ENCODE data around the gene ZFY. TPM values are rescaled to one million over a fixed set of nuclear protein-coding genes. Genes with fewer than 3 reads are reported as not detected.
A peak's percentile ranks its signal among the peaks of the same experiment; 100 is the strongest.
"Not testable (repeated sequence)": the region's sequence is repeated elsewhere in the genome, so short reads cannot be mapped to it uniquely, and the experiment has no call there.

ZFY gene
- total RNA-seq, 1 experiment from 2014 or later = 6.2 TPM

GRCh38 chrY:2973110-2973751 lies 38.0 kb downstream of the ZFY start:
- no peak for DNase-seq (ENCODE audit: low spot score)

DNA sequence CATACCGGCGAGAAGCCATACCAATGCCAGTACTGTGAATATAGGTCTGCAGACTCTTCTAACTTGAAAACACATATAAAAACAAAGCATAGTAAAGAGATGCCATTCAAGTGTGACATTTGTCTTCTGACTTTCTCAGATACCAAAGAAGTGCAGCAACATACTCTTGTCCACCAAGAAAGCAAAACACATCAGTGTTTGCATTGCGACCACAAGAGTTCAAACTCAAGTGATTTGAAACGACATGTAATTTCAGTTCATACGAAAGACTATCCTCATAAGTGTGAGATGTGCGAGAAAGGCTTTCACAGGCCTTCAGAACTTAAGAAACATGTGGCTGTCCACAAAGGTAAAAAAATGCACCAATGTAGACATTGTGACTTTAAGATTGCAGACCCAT lies 44.1 kb downstream of the ZFY start:
- no peak for DNase-seq (ENCODE audit: low spot score)

DNA sequence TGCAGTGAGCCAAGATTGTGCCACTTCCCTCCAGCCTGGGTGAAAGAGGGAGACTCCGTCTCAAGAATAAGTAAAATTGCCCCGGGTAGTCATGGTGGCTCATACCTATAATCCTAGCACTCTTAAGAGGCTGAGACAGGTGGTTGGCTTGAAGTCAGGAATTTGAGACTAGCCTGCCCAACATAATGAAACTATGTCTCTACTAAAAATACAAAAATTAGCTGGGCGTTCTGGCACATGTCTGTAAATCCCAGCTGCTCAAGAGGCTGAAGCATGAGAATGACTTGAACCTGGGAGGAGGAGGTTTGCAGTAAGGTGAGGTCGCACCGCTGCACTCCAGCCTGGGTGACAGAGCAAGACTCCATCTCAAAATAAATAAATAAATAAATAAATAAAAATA lies 49.3 kb downstream of the ZFY start:
- DNase-seq (ENCODE audit: low spot score) = no peak

DNA sequence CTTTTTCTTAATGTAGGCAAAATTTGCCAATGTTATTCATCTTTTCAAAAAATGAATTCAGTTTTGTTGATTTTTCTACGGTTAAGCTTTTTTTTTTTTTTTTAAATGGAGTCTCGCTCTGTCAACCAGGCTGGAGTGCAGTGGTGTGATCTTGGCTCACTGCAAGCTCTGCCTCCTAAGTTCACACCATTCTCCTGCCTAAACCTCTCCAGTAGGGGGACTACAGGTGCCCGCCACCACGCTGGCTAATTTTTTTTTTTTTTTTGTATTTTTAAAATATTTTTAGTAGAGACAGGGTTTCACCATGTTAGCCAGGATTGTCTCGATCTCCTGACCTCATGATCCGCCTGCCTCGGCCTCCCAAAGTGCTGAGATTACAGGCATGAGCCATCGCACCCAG lies 52.0 kb downstream of the ZFY start:
- not testable (repeated sequence) for DNase-seq (ENCODE audit: low spot score)

GRCh38 chrY:2997369-2997768 lies 62.2 kb downstream of the ZFY start:
- DNase-seq (ENCODE audit: low spot score) = not testable (repeated sequence)

DNA sequence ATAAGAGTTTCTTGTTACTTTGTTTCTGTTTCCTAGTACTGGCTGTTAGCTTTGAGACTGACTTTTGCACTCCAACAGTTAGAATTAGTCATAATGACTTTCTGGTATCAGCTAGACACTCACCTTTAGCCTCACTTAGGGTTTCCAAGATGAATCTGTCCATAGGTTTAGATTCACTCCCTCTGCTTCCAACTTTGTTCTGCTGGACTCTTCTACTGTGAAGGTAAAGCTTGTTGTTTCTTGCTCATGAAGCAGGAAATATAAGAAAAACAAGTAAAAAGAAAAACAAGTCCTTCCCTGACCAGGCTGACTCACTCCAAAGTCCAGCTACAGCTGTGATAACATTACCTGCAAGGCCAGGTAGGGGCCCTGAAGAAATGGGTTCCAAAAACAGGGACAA lies 67.0 kb downstream of the ZFY start:
- no peak for DNase-seq (ENCODE audit: low spot score)

DNA sequence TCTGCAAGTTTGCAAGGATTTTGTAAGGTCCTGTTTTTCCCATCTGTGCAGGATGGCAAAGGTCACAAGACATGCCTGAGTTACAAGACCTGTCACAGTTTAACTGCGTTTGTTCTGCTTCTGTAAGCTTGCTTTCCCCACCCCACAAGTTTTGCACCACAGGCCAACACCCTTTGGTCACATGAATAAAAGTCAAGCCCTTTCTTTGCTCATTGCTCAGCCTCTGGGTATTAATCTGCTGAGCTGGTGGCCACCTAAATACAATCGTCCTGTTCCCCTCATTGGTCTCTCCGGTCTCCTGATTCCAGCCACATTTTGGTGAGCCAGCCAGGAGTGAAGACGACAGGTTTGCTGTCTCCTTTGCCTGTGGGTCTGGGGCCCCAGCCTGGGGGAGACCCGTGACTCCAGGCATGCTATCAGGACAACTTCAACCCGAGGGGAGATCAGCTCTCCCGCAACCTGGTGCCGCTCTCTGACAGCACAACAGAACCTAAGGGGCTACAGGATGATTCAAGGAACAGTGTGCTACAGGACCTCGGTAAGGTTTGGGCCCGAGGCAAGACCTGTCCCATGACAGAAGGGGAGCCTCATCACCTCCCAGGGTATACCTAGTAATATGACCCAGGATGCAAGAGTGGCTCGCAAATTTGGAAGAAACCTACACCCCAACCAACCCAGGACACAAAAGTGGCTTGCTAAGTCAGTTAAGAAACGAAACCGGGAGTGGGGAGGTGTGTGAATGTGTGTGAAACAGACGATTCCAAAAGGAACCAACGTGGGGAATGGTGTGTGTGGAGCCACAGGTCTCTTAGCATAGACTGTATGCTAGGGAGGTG lies 67.7 kb downstream of the ZFY start:
- peak; percentile 3 for DNase-seq (ENCODE audit: low spot score)

DNA sequence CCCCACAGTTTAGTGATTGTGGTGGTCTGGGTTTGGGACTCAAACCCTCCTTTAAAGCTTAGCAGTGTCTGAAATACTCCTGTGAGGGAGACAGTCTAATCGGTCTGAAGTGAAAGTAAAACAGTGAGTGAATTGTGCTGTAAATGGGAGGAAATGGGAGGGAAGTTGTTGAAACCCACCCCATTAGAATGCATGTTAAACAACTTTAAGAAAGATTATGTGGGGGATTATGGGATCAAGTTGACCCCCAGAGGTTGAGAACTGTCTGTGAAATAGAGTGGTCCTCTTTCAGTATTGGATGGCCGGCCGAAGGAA lies 68.3 kb downstream of the ZFY start:
- no peak for DNase-seq (ENCODE audit: low spot score)

- DNase-seq (ENCODE audit: low spot score) = peak; percentile 10
Measured at GRCh38 chrY:3003846-3004245, 68.7 kb downstream of the ZFY start.

GRCh38 chrY:3006031-3006430 lies 70.8 kb downstream of the ZFY start:
- DNase-seq (ENCODE audit: low spot score) = not testable (repeated sequence)

- no peak for DNase-seq (ENCODE audit: low spot score)
Measured at GRCh38 chrY:3007967-3008366, 72.8 kb downstream of the ZFY start.

GRCh38 chrY:3012226-3012625 lies 77.0 kb downstream of the ZFY start:
- no peak for DNase-seq (ENCODE audit: low spot score)

DNA sequence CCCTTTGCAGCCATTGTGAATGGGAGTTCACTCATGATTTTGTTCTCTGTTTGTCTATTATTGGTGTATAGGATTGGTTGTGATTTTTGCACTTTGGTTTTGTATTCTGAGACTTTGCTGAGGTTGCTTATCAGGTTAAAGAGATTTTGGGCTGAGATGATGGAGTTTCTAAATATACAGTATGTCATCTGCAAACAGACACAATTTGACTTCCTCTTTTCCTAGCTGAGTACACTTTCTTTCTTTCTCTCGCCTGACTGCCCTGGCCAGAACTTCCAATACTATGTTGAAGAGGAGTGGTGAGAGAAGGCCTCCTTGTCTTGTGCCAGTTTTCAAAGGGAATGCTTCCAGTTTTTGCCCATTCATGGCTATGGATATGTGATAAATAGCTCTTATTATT lies 81.4 kb downstream of the ZFY start:
- DNase-seq (ENCODE audit: low spot score) = no peak

DNA sequence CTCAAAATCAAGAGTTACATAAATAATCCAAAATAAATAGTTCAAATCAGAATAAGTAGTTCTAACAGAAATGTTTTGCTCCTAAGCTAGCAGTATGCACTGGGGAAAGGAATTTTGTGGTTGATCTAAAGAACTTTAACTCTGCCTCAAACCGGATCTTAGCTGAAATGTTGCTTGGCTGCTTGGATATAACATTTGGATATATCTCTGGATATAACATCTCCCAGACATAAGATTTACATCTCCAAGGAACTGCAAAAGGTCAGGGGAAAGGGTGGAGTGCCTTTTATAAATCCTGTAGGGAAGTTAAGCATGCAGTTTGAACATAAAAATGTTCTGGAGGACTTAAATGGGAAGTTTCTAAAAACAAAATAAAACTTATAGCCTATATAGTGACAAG lies 83.4 kb downstream of the ZFY start:
- no peak for DNase-seq (ENCODE audit: low spot score)

- DNase-seq (ENCODE audit: low spot score) = no peak
Measured at GRCh38 chrY:3019584-3019983, 84.4 kb downstream of the ZFY start.

DNA sequence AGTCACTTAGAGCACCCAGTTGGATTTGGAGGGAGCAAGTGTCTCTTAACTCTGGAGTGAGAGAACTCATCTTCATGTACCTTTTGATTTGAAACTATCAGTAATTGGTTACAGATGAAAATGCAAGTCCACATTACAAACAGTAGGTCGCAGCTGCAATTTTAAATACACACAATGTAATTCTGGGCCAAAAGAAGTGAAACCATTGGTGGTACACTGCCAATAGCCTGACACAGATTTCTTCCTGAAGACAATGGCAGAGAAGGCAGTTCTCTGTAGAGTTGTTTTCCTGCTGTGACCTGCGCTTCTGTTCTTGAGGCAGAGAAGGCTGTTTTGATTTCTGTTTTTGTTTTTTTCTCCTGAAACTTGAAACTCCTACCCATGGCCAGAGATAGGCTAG lies 86.0 kb downstream of the ZFY start:
- no peak for DNase-seq (ENCODE audit: low spot score)

GRCh38 chrY:3023606-3024005 lies 88.4 kb downstream of the ZFY start:
- no peak for DNase-seq (ENCODE audit: low spot score)

GRCh38 chrY:3025357-3025756 lies 90.2 kb downstream of the ZFY start:
- no peak for DNase-seq (ENCODE audit: low spot score)

Other genes with a start within 250 kb of the ZFY start
- gene SRY, start 147.7 kb upstream of the ZFY start, total RNA-seq (2014; rRNA removed; shearing (Covaris generic)) = not detected in 2 replicates
- gene RPS4Y1, start 93.8 kb upstream of the ZFY start, total RNA-seq (2014; rRNA removed; shearing (Covaris generic)) = 424 and 461 TPM in 2 replicates